ENCODE measurements around the gene SAV1. TPM values are rescaled to one million over a fixed set of nuclear protein-coding genes. Genes with fewer than 3 reads are reported as not detected.
"Not testable (repeated sequence)": the region's sequence is repeated elsewhere in the genome, so short reads cannot be mapped to it uniquely, and the experiment has no call there.

Gene SAV1
- total and polyA plus RNA-seq, 2 of the 13 experiments (the other 11 are each of a cell fraction or from before 2014, with no cell fraction given): 7.3 to 8.2 TPM

- WGBS (ENCODE audit: low lambda C conversion rate): 98% methylated on average over 2 of the region's 2 CpGs
- DNase-seq (ENCODE audit: low spot score); H4K20me1 ChIP-seq (ENCODE audit: insufficient read depth, low read length); FAIRE-seq; H2AFZ ChIP-seq (ENCODE audit: low read length); CTCF ChIA-PET (ENCODE audit: low intra/inter-chr PET ratio, low total read pairs); POLR2A ChIA-PET; H3K4me3 ChIP-seq (replicated peaks in 1 of 3; ENCODE audit: insufficient read depth in 1 of 3, low read depth in 2 of 3, low read length in 3 of 3); H3K27me3 ChIP-seq (ENCODE audit: control insufficient read depth in 1 of 2, insufficient read depth in 2 of 2, low read length in 2 of 2); in situ Hi-C loops (cut with HindIII; ENCODE audit: extremely low pct_ligation_motif_present, low pct_unique_long_range_greater_than_20kb); intact Hi-C loops (cut with micrococcal nuclease; ENCODE audit: unreplicated experiment); H3K9ac ChIP-seq (ENCODE audit: insufficient read depth, low read depth, low read length); ATAC-seq; H3K4me2 ChIP-seq (ENCODE audit: low read depth, low read length); H3K27ac ChIP-seq (ENCODE audit: extremely low read length, insufficient read depth, low read length); H3K9me3 ChIP-seq (ENCODE audit: low read length); BruUV-seq (replicated peaks): not testable (repeated sequence)
- peaks cover 0 to 12% of the 10 kb centered on the region in 2 experiments; a peak in 2 of 5 replicates for H3K36me3 ChIP-seq (replicated peaks in 1 of 2; ENCODE audit: control insufficient read depth in 1 of 2, insufficient read depth in 2 of 2, low read length in 2 of 2)
- H3K79me2 ChIP-seq (ENCODE audit: insufficient read depth, low read length): peaks cover 25% of the 10 kb centered on the region
- H3K4me1 ChIP-seq (ENCODE audit: insufficient read depth, low read length): peaks cover 27% of the 10 kb centered on the region
These were observed 3.5 kb downstream of the SAV1 start for GRCh38 chr14:50664579-50664978.

- Histone ChIP-seq H3K27ac (ENCODE audit: extremely low read length, insufficient read depth, low read length) (no peak overlapping the region), H3K79me2 (ENCODE audit: insufficient read depth, low read length) (peaks cover 8% of the 10 kb centered on the region), H3K4me1 (ENCODE audit: insufficient read depth, low read length) (peaks cover 13% of the 10 kb centered on the region), H3K36me3 (replicated peaks in 1 of 2; ENCODE audit: control insufficient read depth in 1 of 2, insufficient read depth in 2 of 2, low read length in 2 of 2) (peaks cover 0 to 10% of the 10 kb centered on the region in 2 experiments; a peak in 1 of 5 replicates), H3K27me3 (ENCODE audit: control insufficient read depth in 1 of 2, insufficient read depth in 2 of 2, low read length in 2 of 2) (no peaks in the 10 kb centered on the region), H3K9ac (ENCODE audit: insufficient read depth, low read depth, low read length) (no peak overlapping the region), H3K9me3 (ENCODE audit: low read length) (no peaks in the 10 kb centered on the region), H3K4me3 (replicated peaks in 1 of 3; ENCODE audit: insufficient read depth in 1 of 3, low read depth in 2 of 3, low read length in 3 of 3) (no peak overlapping the region), H3K4me2 (ENCODE audit: low read depth, low read length) (no peak overlapping the region), H4K20me1 (ENCODE audit: insufficient read depth, low read length) (no peaks in the 10 kb centered on the region), H2AFZ (ENCODE audit: low read length) (no peak overlapping the region)
- FAIRE-seq (no peak), ATAC-seq (no peak), DNase-seq (ENCODE audit: low spot score) (no peak)
- no TSS peak for BruUV-seq (replicated peaks)
- CTCF ChIA-PET (ENCODE audit: low intra/inter-chr PET ratio, low total read pairs): no interaction called here
- intact Hi-C loops (cut with micrococcal nuclease; ENCODE audit: unreplicated experiment) (no loop called here), in situ Hi-C loops (cut with HindIII; ENCODE audit: extremely low pct_ligation_motif_present, low pct_unique_long_range_greater_than_20kb) (no loop called here)
- WGBS (ENCODE audit: low lambda C conversion rate): 95% methylated on average over 6 of the region's 6 CpGs
- POLR2A ChIA-PET: interaction anchor here (1.0 kb wide), 1 partner anchor 9 kb away, joined by 4 read pairs; the partner anchor contains the start of gene SAV1
- TF ChIP-seq MTA1 (CRISPR knock-in tag; IDR thresholded peaks at IDR 0.05; ENCODE audit: borderline replicate concordance): no peak
- TF ChIP-seq MYNN (CRISPR knock-in tag; IDR thresholded peaks at IDR 0.05; ENCODE audit: low read depth): no peak
- TF ChIP-seq ZFYVE20 (CRISPR knock-in tag; IDR thresholded peaks at IDR 0.05; ENCODE audit: borderline replicate concordance, low read depth): no peak
- no peak for TF ChIP-seq SAFB2 (CRISPR knock-in tag; IDR thresholded peaks at IDR 0.05; ENCODE audit: borderline replicate concordance, low read depth)
- no peak for TF ChIP-seq HNF1A (IDR thresholded peaks at IDR 0.05; ENCODE audit: low read depth)
- no peak for TF ChIP-seq HNF1A (CRISPR knock-in tag; IDR thresholded peaks at IDR 0.05; ENCODE audit: borderline replicate concordance)
- TF ChIP-seq KAT8 (CRISPR knock-in tag; IDR thresholded peaks at IDR 0.05): no peak
- TF ChIP-seq DBP (CRISPR knock-in tag; IDR thresholded peaks at IDR 0.05; ENCODE audit: not compliant biosample characterization): no peak
- no peak for TF ChIP-seq ZNF639 (CRISPR knock-in tag; conservative IDR thresholded peaks at IDR 0.05)
These were observed 8.7 kb downstream of the SAV1 start for GRCh38 chr14:50659327-50659974.
